GM12874 (cell line): ENCODE data around the gene FAU.

Experiments
- CTCF ChIP-seq: IDR thresholded peaks from 2 replicates; pipeline ENCODE4 v1.5.1; 2011; ENCODE audit warnings: low read depth, mild to moderate bottlenecking, control low read depth, low read length, moderate library complexity; ENCODE audit not compliant: insufficient read depth

Gene FAU

GRCh38 chr11:65160643-65161042, 38.7 kb upstream of the FAU start:
- no peak for TF ChIP-seq CTCF

- TF ChIP-seq CTCF = no peak
Measured at GRCh38 chr11:65159012-65159411, 37.1 kb upstream of the FAU start.

- TF ChIP-seq CTCF = no peak
Measured at GRCh38 chr11:65157336-65157735, 35.4 kb upstream of the FAU start.

GRCh38 chr11:65156926-65157325, 35.0 kb upstream of the FAU start:
- TF ChIP-seq CTCF = no peak

GRCh38 chr11:65156256-65156655, 34.3 kb upstream of the FAU start:
- no peak for TF ChIP-seq CTCF

- TF ChIP-seq CTCF = no peak
Measured at GRCh38 chr11:65152122-65152521, 30.2 kb upstream of the FAU start.

- TF ChIP-seq CTCF = no peak
Measured at GRCh38 chr11:65151331-65151899, 29.5 kb upstream of the FAU start.
